ENCODE data around the gene AP1M1. TPM values are rescaled to one million over a fixed set of nuclear protein-coding genes. Genes with fewer than 3 reads are reported as not detected.

AP1M1 gene
- polyA plus RNA-seq, 2 donors, result 16.7 to 29.9 TPM

GRCh38 chr19:16216744-16217670, 19.3 kb downstream of the AP1M1 start:
- H3K27me3 ChIP-seq (ENCODE audit: control insufficient read depth in 1 of 2, insufficient read depth in 2 of 2, low read length in 2 of 2), result no peaks in the 10 kb centered on the region
- H3K27ac ChIP-seq (ENCODE audit: low read depth in 2 of 2, low read length in 1 of 2), result no peak overlapping the region
- peaks cover 0 to 4% of the 10 kb centered on the region in 2 donors for H3K4me1 ChIP-seq (ENCODE audit: control insufficient read depth in 2 of 2, insufficient read depth in 2 of 2, low read length in 1 of 2)
- peaks cover 0 to 7% of the 10 kb centered on the region in 2 donors for H3K9me3 ChIP-seq (ENCODE audit: control insufficient read depth in 2 of 2, insufficient read depth in 1 of 2, low read depth in 1 of 2, low read length in 1 of 2)
- H3K36me3 ChIP-seq (ENCODE audit: control insufficient read depth in 2 of 2, insufficient read depth in 2 of 2, low read length in 1 of 2), result peaks cover 0 to 17% of the 10 kb centered on the region in 2 donors
- no peak overlapping the region for H3K4me3 ChIP-seq (ENCODE audit: low read depth in 1 of 2, low read length in 2 of 2)
- WGBS, 2 donors, result 89 to 90% methylated on average over 13 of the region's 13 CpGs

GRCh38 chr19:16217716-16218451, 20.2 kb downstream of the AP1M1 start:
- WGBS, 2 donors, result 90 to 93% methylated on average over 16 of the region's 16 CpGs
- Histone ChIP-seq H3K4me3 (ENCODE audit: low read depth in 1 of 2, low read length in 2 of 2) (no peak overlapping the region), H3K27ac (ENCODE audit: low read depth in 2 of 2, low read length in 1 of 2) (no peak overlapping the region), H3K36me3 (ENCODE audit: control insufficient read depth in 2 of 2, insufficient read depth in 2 of 2, low read length in 1 of 2) (peaks cover 0 to 17% of the 10 kb centered on the region in 2 donors), H3K27me3 (ENCODE audit: control insufficient read depth in 1 of 2, insufficient read depth in 2 of 2, low read length in 2 of 2) (no peaks in the 10 kb centered on the region), H3K9me3 (ENCODE audit: control insufficient read depth in 2 of 2, insufficient read depth in 1 of 2, low read depth in 1 of 2, low read length in 1 of 2) (peaks cover 0 to 7% of the 10 kb centered on the region in 2 donors), H3K4me1 (ENCODE audit: control insufficient read depth in 2 of 2, insufficient read depth in 2 of 2, low read length in 1 of 2) (peaks cover 0 to 4% of the 10 kb centered on the region in 2 donors)

- H3K27me3 ChIP-seq (ENCODE audit: control insufficient read depth in 1 of 2, insufficient read depth in 2 of 2, low read length in 2 of 2), result no peaks in the 10 kb centered on the region
- no peak overlapping the region for H3K4me3 ChIP-seq (ENCODE audit: low read depth in 1 of 2, low read length in 2 of 2)
- peaks cover 3 to 22% of the 10 kb centered on the region in 2 donors for H3K36me3 ChIP-seq (ENCODE audit: control insufficient read depth in 2 of 2, insufficient read depth in 2 of 2, low read length in 1 of 2)
- H3K27ac ChIP-seq (ENCODE audit: low read depth in 2 of 2, low read length in 1 of 2), result no peak overlapping the region
- H3K4me1 ChIP-seq (ENCODE audit: control insufficient read depth in 2 of 2, insufficient read depth in 2 of 2, low read length in 1 of 2), result peaks cover 0 to 4% of the 10 kb centered on the region in 2 donors
- 92 to 96% methylated on average over 2 of the region's 2 CpGs for WGBS, 2 donors
- H3K9me3 ChIP-seq (ENCODE audit: control insufficient read depth in 2 of 2, insufficient read depth in 1 of 2, low read depth in 1 of 2, low read length in 1 of 2), result peaks cover 0 to 7% of the 10 kb centered on the region in 2 donors
Measured at GRCh38 chr19:16218851-16219250, 21.1 kb downstream of the AP1M1 start.

- 90 to 91% methylated on average over 3 of the region's 3 CpGs for WGBS, 2 donors
- H3K36me3 ChIP-seq (ENCODE audit: control insufficient read depth in 2 of 2, insufficient read depth in 2 of 2, low read length in 1 of 2), result peaks cover 28 to 37% of the 10 kb centered on the region in 2 donors
- peaks cover 0 to 7% of the 10 kb centered on the region in 2 donors for H3K9me3 ChIP-seq (ENCODE audit: control insufficient read depth in 2 of 2, insufficient read depth in 1 of 2, low read depth in 1 of 2, low read length in 1 of 2)
Measured at GRCh38 chr19:16222806-16223205, 25.1 kb downstream of the AP1M1 start.

GRCh38 chr19:16223746-16224145, 26.0 kb downstream of the AP1M1 start:
- Histone ChIP-seq H3K4me3 (ENCODE audit: low read depth in 1 of 2, low read length in 2 of 2) (no peak overlapping the region), H3K4me1 (ENCODE audit: control insufficient read depth in 2 of 2, insufficient read depth in 2 of 2, low read length in 1 of 2) (no peaks in the 10 kb centered on the region), H3K36me3 (ENCODE audit: control insufficient read depth in 2 of 2, insufficient read depth in 2 of 2, low read length in 1 of 2) (peaks cover 34 to 41% of the 10 kb centered on the region in 2 donors), H3K9me3 (ENCODE audit: control insufficient read depth in 2 of 2, insufficient read depth in 1 of 2, low read depth in 1 of 2, low read length in 1 of 2) (peaks cover 0 to 7% of the 10 kb centered on the region in 2 donors), H3K27ac (ENCODE audit: low read depth in 2 of 2, low read length in 1 of 2) (no peak overlapping the region), H3K27me3 (ENCODE audit: control insufficient read depth in 1 of 2, insufficient read depth in 2 of 2, low read length in 2 of 2) (no peaks in the 10 kb centered on the region)
- WGBS, 2 donors, result 83 to 88% methylated on average over 15 of the region's 15 CpGs

More at GRCh38 chr19:16222806-16223205, 25.1 kb downstream of the AP1M1 start:
- no peaks in the 10 kb centered on the region for H3K27me3 ChIP-seq (ENCODE audit: control insufficient read depth in 1 of 2, insufficient read depth in 2 of 2, low read length in 2 of 2)
- H3K27ac ChIP-seq (ENCODE audit: low read depth in 2 of 2, low read length in 1 of 2), result no peak overlapping the region
- no peaks in the 10 kb centered on the region for H3K4me1 ChIP-seq (ENCODE audit: control insufficient read depth in 2 of 2, insufficient read depth in 2 of 2, low read length in 1 of 2)
- H3K4me3 ChIP-seq (ENCODE audit: low read depth in 1 of 2, low read length in 2 of 2), result no peak overlapping the region

- no peak overlapping the region for H3K27ac ChIP-seq (ENCODE audit: low read depth in 2 of 2, low read length in 1 of 2)
- 89 to 92% methylated on average over 32 of the region's 32 CpGs for WGBS, 2 donors
- H3K27me3 ChIP-seq (ENCODE audit: control insufficient read depth in 1 of 2, insufficient read depth in 2 of 2, low read length in 2 of 2), result no peaks in the 10 kb centered on the region
- H3K9me3 ChIP-seq (ENCODE audit: control insufficient read depth in 2 of 2, insufficient read depth in 1 of 2, low read depth in 1 of 2, low read length in 1 of 2), result peaks cover 0 to 7% of the 10 kb centered on the region in 2 donors
- no peaks in the 10 kb centered on the region for H3K4me1 ChIP-seq (ENCODE audit: control insufficient read depth in 2 of 2, insufficient read depth in 2 of 2, low read length in 1 of 2)
- H3K36me3 ChIP-seq (ENCODE audit: control insufficient read depth in 2 of 2, insufficient read depth in 2 of 2, low read length in 1 of 2), result peaks cover 37 to 48% of the 10 kb centered on the region in 2 donors
- no peak overlapping the region for H3K4me3 ChIP-seq (ENCODE audit: low read depth in 1 of 2, low read length in 2 of 2)
Measured at GRCh38 chr19:16224293-16225045, 26.8 kb downstream of the AP1M1 start.

- Histone ChIP-seq H3K4me1 (ENCODE audit: control insufficient read depth in 2 of 2, insufficient read depth in 2 of 2, low read length in 1 of 2) (no peaks in the 10 kb centered on the region), H3K4me3 (ENCODE audit: low read depth in 1 of 2, low read length in 2 of 2) (no peak overlapping the region), H3K27me3 (ENCODE audit: control insufficient read depth in 1 of 2, insufficient read depth in 2 of 2, low read length in 2 of 2) (no peaks in the 10 kb centered on the region), H3K36me3 (ENCODE audit: control insufficient read depth in 2 of 2, insufficient read depth in 2 of 2, low read length in 1 of 2) (peaks cover 37 to 51% of the 10 kb centered on the region in 2 donors), H3K27ac (ENCODE audit: low read depth in 2 of 2, low read length in 1 of 2) (no peak overlapping the region), H3K9me3 (ENCODE audit: control insufficient read depth in 2 of 2, insufficient read depth in 1 of 2, low read depth in 1 of 2, low read length in 1 of 2) (peaks cover 0 to 6% of the 10 kb centered on the region in 2 donors)
- 93 to 94% methylated on average over 21 of the region's 21 CpGs for WGBS, 2 donors
Measured at GRCh38 chr19:16225279-16226183, 27.8 kb downstream of the AP1M1 start.

GRCh38 chr19:16226184-16226591, 28.5 kb downstream of the AP1M1 start:
- Histone ChIP-seq H3K4me1 (ENCODE audit: control insufficient read depth in 2 of 2, insufficient read depth in 2 of 2, low read length in 1 of 2) (no peaks in the 10 kb centered on the region), H3K27ac (ENCODE audit: low read depth in 2 of 2, low read length in 1 of 2) (no peak overlapping the region), H3K27me3 (ENCODE audit: control insufficient read depth in 1 of 2, insufficient read depth in 2 of 2, low read length in 2 of 2) (no peaks in the 10 kb centered on the region), H3K4me3 (ENCODE audit: low read depth in 1 of 2, low read length in 2 of 2) (no peak overlapping the region), H3K9me3 (ENCODE audit: control insufficient read depth in 2 of 2, insufficient read depth in 1 of 2, low read depth in 1 of 2, low read length in 1 of 2) (peaks cover 0 to 3% of the 10 kb centered on the region in 2 donors), H3K36me3 (ENCODE audit: control insufficient read depth in 2 of 2, insufficient read depth in 2 of 2, low read length in 1 of 2) (peaks cover 37 to 51% of the 10 kb centered on the region in 2 donors)
- WGBS, 2 donors, result 95 to 98% methylated on average over 16 of the region's 16 CpGs
